ENCODE data around the gene PADI3.
A peak's percentile ranks its signal among the peaks of the same experiment; 100 is the strongest.

The PADI3 gene

DNA sequence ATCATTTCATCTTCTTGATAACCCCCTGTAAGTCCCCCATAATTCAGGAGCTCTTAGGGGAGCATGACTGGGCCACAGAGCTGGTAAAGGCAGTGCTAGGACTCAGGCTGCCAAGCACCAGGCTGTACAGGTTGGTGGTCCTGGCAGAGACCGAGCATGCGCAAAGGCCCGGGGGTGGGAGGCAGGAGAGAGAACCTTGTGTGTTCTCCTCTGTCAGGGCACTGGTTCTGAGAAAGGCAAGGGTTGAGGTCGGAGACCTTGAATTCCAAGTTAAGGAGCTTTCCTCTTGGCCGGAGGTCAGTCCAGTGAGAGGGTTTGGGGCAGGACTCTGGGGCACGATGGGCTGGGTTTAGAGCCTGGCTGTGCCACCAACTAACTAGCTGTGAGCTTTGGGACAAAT is 23.2 kb downstream of the PADI3 start:
- DNase-seq (ENCODE audit: low read depth in 4 of 4, low spot score in 1 of 4): no peak

DNA sequence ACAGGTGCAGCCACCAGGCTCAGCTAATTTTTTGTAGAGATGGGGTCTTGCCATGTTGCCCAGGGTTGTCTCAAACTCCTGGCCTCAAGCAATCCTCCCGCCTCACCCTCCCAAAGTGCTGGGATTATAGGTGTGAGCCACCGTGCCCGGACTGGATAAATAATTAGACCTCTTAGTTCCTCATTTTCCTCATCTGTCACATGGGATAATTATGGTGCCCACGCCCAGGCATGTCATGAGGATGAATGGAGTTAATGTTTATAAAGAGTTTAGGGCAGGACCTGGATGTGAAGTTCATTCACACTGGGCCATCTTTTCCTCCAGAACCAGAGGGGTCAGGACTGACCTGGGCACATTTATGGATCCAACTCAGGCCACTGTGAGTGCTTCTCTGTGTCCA is 23.7 kb downstream of the PADI3 start:
- no peak for DNase-seq (ENCODE audit: low read depth in 4 of 4, low spot score in 1 of 4)

DNA sequence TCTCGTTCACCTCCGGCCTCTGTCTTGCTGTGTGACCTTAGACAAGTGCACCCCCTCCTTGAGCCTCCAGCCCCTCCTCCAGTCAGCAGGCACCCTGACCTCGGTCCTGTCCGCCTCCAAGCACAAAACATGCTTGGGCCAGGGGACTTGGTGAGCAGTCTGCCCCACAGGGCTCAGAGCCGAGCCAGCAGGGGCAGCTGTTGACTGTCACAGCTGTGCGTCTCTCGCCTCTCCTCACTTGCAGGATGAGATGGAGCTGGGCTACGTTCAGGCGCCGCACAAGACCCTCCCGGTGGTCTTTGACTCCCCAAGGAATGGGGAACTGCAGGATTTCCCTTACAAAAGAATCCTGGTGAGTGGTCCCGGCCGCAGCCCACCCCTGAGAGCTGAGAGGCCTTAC is 24.2 kb downstream of the PADI3 start:
- no peak for DNase-seq (ENCODE audit: low read depth in 4 of 4, low spot score in 1 of 4)

DNA sequence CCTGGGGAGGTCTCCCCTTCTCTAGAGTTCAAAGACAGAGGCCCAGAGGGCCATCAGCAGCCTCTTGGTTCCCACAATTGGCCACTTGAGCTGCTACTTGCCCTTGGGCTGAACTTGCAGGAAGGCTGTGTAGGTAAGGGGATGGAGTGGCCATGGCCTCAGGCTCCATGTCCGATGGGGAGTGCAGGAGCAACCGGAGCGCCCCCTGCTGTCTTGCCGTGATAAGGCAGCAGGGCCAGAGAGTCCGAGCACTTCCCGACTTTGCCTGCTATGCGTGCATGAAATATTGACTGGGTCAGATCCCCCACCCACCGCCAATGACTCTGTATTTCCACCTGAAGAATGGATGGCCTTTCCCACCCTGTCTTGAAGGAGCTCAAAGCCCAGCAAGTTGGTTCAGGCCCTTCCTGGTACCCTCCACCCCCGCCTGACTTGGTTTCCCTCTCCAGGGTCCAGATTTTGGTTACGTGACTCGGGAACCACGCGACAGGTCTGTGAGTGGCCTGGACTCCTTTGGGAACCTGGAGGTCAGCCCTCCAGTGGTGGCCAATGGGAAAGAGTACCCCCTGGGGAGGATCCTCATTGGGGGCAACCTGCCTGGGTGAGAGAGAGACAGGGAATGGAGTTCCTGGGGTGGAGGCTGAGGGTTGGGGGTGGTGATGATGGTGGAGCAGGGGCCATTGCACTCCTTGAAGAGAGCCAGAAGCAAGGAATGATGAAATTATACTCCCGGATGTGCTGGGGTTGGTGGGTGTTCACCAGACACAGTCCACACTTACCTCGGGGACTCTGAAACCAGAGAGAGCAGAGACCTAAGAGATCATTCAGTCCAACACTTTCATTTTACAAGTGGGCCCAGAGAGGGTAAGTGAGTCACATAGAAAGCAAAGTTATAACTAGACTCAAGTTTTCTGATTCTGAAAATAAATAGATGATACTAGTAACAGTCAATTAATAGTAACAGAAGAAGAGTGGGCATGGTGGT is 25.6 kb downstream of the PADI3 start:
- peak in 2 of 4 experiments; percentile 2 to 30 for DNase-seq (ENCODE audit: low read depth in 4 of 4, low spot score in 1 of 4)

DNA sequence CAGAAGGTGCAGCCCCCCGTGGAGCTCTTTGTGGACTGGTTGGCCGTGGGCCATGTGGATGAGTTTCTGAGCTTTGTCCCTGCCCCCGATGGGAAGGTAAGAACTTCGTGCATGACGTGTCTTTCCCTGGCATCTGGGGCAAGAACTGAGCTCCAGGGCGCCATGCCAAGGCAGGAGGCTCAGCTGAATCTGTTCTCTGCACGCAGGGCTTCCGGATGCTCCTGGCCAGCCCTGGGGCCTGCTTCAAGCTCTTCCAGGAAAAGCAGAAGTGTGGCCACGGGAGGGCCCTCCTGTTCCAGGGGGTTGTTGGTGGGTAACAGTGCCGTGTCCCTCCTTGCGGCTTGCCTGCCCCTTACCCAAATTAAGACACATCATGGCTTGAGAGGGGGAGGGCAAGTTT is 27.7 kb downstream of the PADI3 start:
- no peak for DNase-seq (ENCODE audit: low read depth in 4 of 4, low spot score in 1 of 4)

DNA sequence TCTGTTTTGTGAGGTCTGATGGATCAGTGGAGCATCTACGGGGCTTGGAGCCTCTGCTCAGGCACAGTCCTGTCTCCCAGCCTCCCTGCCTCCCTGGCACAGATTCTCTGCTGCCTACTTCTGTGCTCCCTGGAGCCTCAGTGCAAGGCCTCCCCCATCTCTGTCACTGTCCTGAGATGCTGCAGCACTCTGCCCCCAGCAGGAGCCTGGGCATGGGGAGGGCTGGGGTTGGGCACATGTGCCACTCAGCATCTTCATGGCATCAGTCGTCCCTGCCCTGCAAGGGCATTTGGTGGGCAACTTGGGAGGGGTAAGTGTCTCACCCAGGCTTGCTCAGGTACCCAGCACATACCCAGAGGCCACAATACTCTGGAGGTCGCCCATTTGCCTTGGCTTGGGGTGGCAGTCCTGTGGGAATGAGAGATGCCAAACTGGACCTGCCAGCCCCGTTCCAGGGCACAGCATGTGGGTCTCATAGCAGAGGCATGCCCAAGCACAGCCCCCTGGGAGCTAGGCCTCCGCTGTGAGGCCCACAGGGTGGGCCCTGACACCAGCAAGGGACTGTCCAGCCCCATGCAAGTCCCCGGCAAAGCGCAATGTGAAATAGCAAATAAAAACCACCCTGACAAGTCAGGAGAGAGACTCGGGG is 28.7 kb downstream of the PADI3 start:
- no peak for DNase-seq (ENCODE audit: low read depth in 4 of 4, low spot score in 1 of 4)

DNA sequence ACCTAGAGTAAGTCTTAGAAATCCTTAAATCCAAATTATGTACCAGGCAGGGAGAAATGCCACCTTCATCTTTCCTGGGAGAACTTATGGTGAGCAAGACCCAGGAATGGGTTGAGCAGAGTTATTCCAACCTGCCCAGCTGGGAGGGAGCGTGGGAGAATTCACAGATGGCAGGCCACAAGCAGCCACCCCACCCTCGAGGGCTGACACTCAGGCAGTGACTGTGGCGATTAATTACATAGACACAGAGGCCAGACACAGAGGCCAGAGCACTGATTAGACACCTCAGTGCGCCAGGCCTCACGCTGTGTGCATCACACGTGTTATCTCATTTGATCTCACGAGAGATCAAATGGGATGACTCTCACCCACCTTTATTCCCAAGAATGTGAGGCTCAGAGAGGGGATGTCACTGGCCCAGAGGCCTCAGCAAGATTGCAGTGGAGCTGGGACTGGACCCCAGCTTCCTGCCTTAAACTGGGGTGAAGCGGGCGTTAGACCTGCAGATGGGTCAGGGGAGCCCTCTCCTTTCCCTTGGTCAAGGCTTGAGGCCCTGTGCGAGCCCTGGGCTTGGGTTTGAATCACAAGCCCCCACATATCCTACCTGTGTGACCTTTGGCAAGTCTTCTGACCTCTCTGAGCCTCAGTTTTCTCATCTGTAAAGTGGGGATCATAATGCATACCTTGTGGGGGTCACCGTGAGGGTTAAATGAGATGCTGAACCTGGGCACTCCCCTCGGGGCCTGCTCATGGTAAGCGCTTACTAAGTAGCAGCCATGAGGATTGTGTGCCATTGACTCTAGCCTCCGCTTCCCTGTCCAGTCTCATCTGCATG is 30.3 kb downstream of the PADI3 start:
- DNase-seq (ENCODE audit: low read depth in 4 of 4, low spot score in 1 of 4): no peak

DNA sequence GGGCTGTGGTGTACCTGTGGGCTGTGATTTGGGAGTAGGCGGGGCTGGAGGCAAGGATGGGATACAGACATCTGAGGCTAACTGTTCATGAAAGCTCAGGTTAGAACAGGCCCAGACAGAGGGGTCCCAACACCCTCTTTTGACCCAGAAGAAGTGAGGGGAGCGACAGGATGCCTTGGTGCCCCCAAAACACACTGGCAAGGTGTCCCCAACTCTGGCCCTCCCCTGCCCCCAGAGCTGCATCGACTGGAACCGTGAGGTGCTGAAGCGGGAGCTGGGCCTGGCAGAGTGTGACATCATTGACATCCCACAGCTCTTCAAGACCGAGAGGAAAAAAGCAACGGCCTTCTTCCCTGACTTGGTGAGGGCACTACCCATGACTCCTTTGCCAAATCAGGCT is 31.5 kb downstream of the PADI3 start:
- DNase-seq (ENCODE audit: low read depth in 4 of 4, low spot score in 1 of 4): no peak

DNA sequence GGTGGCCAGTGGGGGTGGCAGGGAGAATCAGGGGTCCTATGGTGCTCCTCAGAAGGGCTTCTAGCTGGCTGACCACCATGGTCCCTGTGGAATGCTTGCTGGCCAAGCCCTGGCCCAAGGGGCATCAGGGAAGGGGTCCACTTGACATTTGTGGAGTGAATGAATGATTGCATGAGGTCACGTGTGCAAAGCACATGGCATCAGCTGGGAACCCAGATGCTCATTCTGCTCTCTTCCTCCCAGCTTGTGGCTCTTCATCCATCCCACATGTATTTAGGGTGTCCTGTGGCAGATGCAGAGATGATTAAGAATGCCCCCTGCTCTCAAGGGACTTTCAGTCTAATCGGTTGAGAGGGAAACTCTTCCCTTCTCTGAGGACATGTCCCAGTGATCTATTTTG is 32.0 kb downstream of the PADI3 start:
- no peak for DNase-seq (ENCODE audit: low read depth in 4 of 4, low spot score in 1 of 4)

DNA sequence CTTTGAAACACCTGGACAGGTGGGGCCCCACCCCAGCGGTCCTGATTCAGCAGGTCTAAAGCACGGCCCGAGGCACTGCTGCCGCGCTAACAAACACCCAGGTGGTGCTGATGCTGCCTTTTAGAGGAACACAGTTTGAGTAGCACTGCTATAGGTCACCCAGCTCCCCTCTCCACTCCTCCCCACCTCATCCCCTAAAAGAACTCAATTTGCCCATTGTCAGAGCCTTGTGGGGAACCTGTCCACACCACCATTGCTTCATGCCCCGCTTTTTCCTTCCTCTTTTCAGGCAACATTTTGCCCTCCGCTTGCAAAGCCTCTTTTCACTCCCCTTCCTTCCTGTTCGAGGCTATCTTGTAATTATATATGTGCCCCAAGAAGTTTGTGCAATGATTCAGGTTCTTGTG is 32.9 kb downstream of the PADI3 start:
- DNase-seq (ENCODE audit: low read depth in 4 of 4, low spot score in 1 of 4): no peak

DNA sequence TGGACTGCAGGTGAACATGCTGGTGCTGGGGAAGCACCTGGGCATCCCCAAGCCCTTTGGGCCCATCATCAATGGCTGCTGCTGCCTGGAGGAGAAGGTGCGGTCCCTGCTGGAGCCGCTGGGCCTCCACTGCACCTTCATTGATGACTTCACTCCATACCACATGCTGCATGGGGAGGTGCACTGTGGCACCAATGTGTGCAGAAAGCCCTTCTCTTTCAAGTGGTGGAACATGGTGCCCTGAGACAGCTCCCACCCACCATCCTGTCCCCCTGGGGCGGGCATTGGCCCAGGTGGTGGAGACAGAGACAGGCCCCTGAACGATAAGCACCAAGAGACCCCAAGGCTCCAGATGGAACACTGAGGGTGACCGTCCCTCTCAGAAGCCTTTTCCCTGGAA is 33.9 kb downstream of the PADI3 start:
- no peak for DNase-seq (ENCODE audit: low read depth in 4 of 4, low spot score in 1 of 4)

DNA sequence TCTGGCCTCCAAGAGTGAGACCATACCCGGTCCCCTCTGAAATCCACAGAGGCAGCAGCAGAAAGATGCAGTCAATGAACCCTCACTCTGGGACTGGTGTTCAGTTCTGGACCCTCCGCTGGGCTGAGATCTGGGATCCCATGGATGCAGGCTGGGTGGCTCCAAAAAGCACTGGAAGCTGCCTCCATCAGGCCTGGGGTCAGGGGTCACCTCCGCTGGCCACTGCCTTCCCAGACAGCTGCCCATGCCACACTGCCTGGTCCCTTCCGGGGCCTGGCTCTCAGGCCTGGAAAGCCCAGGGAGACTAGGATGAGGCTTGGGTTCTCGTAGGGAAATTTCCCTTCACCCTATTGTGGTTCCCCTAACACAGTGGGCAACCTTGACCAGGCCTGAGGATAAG is 37.7 kb downstream of the PADI3 start:
- no peak for DNase-seq (ENCODE audit: low read depth in 4 of 4, low spot score in 1 of 4)

DNA sequence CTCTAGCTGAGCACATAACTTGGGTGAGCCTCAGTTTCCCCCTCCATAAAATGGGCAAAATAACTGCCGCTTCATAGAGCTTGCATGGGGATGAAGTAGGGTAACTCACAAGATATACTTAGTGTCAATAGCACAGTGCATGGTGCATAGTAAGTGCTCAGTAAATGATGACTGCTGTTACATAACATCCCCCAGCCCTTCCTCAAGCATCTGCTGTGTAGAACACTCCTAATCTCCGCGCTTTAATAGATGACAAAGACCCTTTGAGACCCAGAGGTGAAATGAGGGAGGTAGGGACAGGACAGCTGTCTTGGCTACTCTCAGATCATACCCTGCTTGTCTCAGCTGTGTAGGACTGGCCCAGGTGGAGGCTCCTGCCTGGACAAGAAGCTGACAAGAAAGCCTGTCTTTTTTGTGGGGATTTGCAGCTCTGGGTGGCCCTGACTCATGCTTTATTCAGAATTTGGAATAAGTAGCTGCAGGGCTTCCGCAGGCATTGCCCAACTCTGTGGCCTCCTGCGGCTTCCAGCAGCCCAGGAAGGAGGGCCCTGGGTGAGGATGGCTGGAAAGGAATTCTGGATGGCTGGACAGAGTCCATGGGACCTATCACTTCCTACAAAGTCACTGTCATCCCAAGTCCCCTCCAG is 38.4 kb downstream of the PADI3 start:
- no peak for DNase-seq (ENCODE audit: low read depth in 4 of 4, low spot score in 1 of 4)

DNA sequence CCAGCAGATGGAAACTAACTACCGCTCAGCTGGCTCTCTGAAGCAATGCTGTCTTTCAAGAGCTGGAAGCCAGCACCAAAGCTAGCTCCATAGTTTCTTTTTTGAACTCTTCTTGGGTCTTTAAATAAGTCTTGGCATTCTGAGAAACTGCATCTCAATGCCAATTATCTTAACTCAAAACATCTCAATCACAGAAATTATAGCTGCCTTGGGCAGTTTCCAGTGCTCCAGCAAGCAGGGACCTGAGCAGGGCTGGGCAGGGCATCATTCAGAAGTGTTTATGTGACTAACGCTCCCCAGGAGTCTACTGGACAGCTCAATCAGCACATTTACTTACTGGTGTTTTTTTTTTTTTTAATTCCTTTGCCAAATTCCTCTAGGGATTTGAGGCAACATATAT is 40.8 kb downstream of the PADI3 start:
- DNase-seq (ENCODE audit: low read depth in 4 of 4, low spot score in 1 of 4): no peak

DNA sequence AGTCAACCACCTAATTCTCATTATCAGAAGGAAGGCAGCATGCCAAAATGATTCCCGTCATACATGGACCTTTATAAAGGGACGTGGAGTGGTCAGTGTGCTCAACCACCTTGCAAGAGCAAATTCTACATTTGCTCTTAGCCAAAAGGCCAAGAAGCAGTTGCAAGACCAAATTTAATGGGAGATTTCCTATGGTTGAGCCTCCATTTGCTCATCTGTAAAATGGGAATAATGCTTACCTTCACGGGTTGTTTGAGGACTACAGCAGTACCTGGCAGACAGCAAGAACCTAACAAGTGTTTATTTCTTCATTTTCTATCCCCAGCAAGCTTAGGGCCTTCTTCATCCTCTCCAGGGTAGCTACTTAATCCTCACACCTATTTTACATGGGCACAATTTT is 41.7 kb downstream of the PADI3 start:
- no peak for DNase-seq (ENCODE audit: low read depth in 4 of 4, low spot score in 1 of 4)

DNA sequence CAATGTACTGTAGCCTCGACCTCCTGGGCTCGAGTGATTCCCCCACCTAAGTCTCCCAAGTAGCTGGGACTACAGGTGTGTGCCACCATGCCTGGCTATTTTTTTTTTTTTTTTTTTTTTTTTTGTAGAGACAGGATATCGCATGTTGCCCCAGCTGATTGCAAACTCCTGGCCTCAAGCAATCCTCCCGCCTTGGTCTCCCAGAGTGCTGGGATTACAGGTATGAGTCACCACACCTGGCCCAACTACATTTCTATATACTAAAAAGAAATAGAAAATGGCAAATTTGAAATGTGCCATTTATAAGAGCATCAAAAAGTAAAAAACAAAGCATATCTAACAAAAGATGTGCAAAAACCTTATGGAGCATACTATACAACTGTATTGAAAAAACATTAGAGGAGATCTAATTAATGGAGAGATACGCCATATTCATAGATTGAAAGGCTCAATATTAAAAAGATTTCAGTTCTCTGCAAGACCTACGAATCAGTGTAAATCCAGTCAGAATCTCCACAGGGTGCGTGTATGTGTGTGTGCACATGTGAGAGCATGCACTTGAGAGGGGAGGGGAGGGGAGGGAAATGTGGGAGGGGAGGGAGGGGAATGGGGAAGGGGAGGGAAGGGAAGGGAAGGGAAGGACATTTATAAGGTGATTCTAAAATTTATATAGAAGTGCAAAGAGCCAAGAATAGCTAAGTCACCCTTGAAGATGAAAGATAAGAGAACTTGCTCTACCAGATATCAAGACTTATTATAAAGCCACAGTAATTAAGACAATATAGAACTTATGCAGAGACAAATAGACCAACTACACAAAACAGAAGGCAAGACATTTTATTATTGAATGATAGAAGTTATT is 43.6 kb downstream of the PADI3 start:
- no peak for DNase-seq (ENCODE audit: low read depth in 4 of 4, low spot score in 1 of 4)

DNA sequence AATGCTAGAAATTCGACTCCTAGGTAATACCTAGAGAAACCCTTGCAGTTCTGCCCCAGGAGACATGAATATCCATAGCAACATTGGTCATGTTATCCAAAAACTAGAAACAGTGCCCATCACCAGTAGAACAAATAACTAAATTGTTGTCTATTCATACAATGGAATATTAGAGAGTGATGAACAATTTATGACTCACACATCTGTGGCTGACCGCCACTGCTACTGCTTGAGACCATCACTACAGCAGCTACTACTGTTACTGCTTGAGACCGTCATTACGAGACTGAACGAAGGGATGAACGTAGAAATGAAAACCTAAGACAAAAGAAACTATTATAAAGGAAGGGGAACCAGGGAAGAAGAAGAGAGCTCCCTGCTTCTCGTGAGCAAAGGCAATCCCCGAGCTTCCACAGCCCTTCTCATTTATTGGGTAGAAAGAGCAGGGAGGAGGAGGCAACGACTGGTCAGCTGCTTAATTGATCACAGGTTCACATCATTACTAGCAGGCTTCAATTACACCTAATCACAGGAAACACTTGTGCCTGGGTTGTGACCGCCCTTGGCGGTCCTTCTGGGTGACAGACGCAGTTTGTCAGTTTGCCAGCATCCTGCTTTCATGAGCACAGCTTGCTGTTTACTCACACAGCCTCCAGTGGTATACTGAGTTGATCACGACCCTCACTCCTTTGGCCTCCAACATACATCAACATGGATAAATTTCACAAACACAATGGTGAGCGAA is 45.0 kb downstream of the PADI3 start:
- DNase-seq (ENCODE audit: low read depth in 4 of 4, low spot score in 1 of 4): no peak

DNA sequence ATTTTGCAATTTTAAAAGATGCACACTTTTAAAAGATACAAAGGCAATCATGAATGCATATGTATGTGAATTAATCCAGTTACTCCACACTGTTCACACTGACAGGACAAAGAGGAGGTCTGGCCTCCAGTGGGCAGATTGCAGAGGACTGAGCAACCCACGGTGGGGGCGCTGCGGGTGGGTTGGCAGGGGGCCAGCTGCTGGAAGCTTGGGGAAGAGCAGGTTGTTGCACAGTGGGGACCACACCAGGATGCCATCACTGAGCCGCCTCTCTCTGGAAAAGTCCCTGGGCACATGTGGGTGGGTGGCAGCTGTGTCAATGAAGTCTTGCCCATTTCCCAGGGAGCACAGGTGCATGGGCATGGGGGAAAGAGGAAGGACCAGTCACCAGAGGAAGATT is 46.4 kb downstream of the PADI3 start:
- no peak for DNase-seq (ENCODE audit: low read depth in 4 of 4, low spot score in 1 of 4)

DNA sequence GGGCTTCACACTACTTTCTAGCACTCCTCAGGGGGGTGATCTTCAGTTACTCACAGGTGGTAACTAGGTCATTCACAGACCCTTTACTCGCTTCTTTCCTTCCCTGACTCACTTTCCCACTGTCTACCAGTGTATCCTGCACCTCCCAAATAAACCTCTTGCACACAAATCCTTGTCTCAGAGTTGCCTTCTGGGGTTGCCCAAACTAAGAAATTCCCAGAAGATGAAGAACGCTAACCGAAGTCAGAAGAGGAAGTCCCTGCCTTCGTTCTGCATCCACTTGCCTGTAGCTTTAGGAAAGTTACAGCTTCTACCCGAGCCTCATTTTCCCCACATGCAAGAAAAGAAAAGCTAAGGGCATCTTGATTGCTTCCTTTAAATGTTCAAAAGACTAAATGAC is 47.2 kb downstream of the PADI3 start:
- no peak for DNase-seq (ENCODE audit: low read depth in 4 of 4, low spot score in 1 of 4)

DNA sequence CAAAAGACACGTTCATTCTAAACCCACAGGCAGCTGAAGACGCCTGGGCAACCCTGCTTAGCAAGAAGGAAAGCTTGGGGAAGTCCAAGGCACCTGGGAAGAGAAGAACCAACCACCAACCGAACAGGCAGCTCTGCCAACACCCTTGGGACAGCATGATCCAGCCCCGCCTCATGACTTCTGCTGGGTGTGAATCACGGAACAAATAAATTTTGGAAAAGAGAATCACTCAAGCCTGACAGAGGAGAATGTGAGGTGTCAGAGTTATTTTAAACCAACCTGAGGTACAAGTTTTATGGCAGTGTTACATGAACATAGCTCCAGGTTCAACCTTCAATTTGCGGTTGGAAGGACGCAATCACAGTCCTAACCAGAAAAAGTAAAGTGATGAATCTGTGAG is 49.1 kb downstream of the PADI3 start:
- DNase-seq (ENCODE audit: low read depth in 4 of 4, low spot score in 1 of 4): no peak
